HL-60/S4 treated with retinoic acid at 250 ng/mL for 4 days and 3 days (cell line): ENCODE results near the gene IQSEC1.

Source experiments
- in situ Hi-C: fragments of 300-500 bp; cut with MboI; formaldehyde crosslinking; loops from 2 replicates; pipeline ENCODE4 v1.7.0; 2022; ENCODE audit warnings: low sequenced_read_pairs

Gene IQSEC1

DNA sequence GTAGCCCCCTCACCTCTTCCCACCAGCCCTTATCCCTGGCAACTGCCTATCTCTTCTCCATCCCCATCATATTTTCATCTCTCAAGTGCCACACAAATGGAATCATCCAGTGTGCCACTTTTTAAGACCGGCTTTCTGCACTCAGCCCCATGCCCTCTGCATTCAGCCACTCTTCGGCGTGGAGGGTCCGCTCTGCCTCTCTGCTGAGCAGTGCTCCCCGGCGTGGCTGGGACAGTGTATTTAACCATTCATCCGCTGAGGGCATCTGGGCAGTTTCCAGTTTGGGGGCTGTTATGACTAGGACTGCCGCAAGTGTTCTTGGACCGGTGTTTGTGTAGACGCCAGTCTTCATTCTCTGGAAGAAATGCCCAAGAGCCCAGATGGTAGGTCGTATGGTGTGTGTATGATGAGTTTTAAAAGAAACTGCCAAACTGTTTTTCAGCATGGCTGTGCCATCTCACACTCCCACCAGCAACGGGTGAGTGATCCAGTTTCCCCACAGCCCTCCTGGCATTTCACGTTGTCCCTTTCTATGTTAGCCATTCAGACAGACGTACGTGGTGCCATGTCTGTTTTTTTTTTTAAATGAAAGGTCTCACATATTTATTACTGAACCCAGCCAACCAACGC is 20.9 kb downstream of the IQSEC1 start:
- in situ Hi-C loops = no loop called here

DNA sequence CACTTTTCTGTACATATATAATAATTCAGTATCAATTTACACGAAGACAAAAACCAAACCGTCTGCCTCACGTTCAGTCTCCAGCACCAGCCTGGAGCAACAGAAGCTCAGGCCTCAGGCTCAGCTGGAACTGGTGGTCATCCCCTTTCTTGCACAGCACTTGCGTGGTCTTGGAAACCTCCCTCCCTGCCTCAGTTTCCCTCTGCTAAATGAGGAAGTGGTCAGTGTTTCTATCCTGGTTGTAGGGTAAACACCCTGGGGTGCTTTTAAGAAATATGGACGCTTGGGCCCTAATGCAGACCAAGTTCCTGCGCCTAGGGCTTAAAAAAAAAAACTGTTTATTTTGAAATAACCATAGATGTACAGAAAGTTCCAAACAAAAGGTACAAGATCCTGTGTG is 21.6 kb downstream of the IQSEC1 start:
- in situ Hi-C loops = no loop called here

DNA sequence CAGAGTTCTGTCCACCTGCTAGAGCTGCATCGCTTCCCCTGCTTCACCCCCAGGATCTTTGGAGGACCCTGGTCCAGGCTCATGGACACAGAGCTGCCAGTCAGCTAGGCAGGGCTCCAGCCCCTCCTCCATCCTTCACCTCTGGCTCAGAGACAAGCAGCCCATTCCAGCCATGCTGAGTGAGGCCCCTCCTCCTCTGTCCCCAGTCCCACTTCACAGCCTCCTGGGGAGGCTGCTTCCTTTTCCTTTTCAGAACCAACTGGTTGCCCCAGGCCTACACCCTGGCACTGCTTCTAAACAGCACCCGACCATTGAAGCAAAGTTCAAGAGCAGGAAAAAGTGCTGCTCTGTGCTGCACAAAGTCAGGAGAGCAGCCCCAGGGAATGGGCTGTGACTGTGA is 22.2 kb downstream of the IQSEC1 start:
- in situ Hi-C loops = no loop called here

DNA sequence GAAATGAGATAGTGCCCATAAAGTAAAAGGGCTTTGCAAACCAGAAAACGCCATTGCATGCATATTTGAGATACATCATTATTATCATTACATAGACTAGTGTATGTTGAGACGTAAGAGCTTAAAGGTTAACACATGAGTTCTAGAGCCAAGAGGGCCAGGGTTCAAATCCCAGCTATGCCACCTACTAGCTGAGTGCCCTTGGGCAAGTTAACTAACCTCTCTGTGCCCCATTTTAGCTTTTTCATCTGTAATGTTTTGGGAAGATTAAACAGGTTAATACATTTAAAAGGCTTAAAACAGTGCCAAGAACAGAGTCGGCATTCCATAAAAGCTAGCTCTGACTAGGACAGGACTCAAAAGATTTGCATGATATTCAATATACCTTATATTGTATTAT is 22.8 kb downstream of the IQSEC1 start:
- in situ Hi-C loops = no loop called here

DNA sequence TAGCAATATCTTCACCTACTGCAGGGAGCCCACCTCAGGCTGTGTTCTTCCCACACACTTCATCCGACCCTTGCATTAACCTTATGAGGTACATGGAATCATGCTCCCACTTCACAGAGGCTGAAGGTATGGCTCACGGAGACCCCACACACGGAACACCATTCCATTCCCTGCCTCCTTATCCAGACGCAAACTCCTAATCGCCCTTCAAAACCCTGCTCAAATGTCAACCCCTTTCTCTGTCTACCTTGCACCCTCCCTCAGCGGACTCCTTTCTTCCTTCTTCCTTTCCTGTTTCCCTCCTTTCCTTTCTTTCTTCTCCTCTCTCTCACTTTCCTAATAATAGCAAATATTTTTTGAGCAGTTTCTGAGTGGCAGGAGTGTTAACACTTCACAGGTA is 23.8 kb downstream of the IQSEC1 start:
- in situ Hi-C loops = no loop called here

DNA sequence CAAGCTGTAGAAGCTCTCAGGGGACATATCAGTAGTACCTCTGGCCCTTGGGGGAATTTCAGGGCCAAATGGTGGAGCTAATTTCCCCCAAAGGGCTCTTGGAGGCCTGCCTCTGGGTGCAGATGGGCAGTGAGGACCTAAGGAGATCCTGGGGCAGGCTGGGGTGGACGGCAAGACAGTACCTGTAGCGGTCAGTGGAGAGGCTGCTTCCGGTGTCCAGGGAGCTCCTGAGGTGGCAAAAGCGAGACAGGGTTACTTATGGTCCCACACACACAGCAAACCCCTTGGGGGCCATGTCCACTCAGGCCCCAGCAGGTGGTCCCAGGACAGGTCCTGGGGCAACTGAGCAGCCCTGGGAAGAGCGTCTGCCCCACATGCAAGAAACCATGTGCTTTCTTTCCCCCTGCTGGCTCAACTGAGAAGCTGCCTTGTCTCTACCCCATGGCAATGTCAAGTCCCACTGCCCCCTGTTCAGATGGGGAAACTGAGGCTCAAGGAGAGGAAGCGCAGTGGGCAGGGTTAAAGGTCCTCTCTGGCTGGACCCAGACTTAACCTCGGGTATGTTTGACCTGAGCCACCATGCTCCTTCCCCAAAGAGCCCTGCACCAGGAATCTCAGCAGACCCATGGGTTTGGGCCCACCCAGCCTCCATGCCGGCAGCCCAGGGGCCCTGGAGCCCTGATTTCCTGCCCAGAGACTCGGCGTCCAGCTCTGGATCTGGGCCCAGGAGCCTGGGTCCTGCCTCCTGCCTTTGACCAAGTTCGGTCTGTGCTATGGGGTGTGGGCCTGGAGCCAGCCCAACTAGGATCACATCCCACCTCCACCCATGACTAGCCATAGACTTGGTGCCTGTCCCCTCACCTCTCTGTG is 25.7 kb downstream of the IQSEC1 start:
- in situ Hi-C loops = no loop called here

DNA sequence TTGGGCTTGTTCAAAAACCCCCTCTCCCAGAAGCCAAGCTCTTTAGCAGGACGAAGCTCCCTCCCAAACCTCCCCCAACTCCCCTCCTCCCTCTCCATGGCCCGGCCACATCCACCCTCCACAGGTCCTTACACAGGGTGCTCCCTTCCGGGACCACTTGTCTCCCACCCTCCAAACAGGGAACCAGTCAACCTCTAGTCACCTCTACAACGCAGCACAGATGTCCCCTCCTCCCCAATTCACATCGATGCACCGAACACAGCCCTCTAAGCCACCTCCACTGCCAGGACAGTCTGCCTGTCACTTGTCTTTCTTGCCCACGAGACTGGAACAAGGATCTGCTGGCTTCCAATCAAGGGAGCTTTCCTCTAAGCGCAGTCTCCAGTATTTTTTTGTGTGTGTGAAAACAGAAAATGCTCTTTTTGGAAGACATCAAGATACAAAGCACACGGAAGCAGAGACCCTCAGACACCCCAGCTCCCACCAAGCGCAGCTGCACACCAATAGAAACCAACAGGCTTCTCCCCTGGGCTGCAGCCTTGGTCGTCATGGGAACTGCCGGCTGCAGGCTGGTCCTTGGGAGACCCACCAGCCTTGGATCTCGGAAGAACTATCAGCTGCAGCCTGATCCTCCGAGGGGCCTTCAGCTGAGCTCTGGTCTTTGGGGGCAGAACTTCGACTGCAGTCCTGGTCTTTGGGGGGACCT is 26.5 kb downstream of the IQSEC1 start:
- in situ Hi-C loops = no loop called here

DNA sequence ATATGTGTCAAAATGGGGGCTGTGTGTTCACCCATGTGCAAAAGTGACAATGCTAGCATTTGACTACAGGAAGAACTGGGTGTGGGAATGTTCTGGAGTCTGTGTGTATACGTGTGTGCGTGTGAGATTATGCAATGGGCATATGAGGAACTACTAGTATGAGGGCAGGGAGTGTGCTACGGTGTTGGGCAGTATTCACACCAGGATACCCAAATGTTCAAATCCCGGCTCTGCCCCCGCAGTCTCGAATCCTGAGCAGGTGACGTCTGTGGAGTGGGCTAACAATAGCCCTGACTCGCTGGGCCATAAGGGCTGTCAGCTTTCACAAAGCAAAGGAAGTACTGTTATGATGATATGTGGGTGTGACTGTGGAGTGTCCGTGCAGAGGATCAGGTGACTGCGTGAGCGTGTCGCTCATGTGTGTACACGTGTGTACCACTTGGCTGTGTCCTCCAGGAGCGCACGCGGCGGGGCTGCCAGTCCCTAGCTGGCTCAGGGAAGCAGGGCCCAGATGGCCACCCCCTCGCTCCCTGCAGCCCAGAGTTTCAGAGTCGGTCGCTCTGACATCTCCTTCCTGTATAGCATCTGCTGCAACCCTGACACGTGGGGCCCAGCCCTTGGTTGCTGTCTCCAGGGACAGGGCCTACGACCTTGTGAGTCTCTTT is 27.2 kb downstream of the IQSEC1 start:
- in situ Hi-C loops = no loop called here

DNA sequence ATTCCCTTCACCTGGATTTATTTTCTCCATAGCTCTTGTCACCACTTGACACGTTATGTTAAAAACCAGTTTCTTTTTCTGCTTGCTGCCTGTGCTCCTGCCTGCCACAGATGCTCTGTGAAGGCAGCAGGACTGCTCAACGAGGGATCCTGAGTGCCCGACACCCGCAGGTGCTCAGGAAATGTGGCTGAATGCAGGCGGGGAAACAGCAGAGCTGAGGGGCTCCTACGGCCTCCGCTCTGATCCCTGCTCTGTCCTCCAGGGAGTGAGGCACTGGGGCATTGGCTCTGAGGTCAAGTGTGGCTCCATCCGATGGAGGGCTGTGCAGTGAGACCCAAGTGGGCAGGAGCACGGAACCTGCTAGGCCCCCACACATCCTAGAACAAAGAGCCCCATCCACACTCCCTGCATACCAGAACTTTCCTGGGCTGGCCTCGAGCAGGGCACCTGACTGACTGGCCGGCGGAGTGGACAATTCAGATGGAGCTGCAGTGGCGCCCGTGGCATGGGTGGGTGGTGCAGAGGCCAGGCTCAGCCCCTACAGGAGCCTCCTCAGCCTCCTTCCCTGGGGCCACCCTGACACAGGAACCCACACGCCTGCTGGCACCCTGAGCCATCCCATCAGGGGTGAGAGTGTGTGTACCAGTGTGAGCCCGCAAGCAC is 27.9 kb downstream of the IQSEC1 start:
- in situ Hi-C loops = no loop called here

DNA sequence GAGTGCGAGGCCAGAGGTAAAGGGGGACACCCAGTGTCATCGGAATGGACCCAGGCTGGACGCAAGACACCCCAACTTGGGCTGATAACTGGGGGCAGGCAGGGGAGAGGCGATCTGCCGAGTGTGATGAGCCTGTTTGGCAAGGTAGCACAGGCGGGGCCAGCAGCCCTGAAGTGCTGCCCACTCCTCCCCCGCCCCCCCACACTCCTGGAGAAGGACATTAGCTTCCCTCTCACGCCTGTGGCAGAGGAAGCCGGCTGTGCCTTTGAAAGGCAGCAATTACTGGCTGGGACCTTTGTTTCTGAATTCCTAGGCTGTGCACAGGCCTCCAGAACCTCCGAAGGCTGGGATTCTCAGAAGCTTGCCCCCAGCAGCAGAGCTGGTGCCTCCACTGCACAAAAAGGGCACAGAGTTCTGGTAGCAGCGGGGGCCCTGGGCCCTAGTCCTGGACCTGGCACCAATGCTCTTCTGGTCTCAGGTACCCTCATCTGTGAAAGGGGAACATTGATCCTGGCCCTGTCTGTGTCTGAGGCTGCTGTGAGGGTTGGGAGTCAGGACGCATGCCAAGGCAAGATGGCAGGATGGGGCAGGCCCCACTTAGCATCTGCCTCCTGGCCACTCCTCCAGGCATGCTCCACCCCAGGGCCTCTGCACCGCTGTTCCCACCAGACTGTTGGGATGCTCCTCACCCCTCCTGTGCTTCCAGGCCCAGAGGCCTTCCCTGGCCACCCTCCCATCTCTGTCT is 28.6 kb downstream of the IQSEC1 start:
- in situ Hi-C loops = no loop called here

DNA sequence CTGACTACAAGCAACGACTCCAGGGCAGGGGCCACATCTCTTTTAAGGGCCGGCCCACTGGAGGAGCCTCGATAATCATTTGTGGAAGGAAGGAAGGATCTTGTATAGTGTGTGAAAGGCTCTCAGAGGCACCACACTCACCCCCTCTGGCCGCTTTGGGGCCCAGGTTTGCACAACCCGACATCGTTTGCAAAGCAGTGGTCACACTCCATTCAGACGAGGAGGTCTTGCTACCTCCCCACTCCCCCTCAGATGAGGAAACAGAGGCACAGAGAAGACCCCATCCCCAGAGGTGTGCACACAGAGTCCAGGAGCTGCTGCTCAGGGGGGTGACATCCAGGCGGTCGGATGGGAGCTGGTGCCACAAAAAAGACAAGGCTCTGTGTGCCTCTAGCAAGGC is 29.6 kb downstream of the IQSEC1 start:
- in situ Hi-C loops = no loop called here

DNA sequence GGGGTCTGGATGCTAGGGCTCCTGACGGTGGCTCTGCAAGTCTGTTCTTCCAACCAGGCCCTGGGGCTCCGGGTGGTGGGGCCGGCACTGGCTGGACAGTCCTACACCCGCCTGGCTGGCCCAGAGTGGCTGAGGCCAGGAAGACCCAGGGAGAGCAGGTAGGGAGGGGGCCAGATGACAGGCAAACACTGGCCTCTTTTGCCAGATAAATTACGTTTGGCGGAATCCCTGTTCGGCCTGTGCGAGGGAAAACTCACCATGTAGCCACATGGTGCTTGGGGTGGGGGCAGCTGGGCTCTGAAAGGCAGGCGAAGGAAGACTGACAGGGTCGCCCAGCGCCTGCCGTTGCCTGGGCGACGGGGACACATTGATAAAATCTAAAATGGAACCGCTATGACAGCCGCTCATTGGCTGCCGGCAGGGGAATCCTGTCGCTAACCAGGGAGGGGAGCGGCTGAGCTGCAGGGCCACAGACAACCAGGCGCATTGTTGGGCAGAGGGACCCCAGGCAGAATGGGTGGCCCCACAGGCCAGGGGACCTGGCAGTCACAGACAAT is 30.4 kb downstream of the IQSEC1 start:
- in situ Hi-C loops = no loop called here

DNA sequence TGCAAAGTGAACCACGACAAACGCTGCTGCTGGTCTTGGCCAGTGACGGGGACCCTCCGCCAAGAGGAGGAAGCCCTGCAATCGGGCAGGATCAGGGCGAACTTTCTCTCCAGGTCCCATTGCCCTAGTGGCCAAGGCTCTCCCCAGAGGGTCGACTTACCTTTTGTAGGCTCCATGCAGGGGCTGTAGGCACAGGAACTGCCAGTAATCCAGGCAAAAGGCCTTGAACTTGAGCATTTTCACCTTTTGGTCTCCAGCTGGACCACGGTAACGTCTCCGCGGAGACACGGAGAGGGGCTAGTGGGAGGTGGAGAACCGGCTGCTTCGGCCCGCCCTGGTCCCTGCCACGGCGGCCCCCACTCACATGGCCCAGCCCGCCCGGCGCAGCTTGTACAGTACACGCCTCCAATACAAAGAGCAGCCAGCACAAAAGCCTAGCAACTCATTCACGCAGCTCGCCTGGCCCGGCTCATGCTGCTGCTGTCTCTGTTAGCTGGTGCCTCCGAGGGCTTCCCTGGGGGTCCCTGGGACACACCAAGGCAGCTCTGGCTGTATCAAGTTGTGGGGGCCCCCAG is 31.0 kb downstream of the IQSEC1 start:
- in situ Hi-C loops = no loop called here

DNA sequence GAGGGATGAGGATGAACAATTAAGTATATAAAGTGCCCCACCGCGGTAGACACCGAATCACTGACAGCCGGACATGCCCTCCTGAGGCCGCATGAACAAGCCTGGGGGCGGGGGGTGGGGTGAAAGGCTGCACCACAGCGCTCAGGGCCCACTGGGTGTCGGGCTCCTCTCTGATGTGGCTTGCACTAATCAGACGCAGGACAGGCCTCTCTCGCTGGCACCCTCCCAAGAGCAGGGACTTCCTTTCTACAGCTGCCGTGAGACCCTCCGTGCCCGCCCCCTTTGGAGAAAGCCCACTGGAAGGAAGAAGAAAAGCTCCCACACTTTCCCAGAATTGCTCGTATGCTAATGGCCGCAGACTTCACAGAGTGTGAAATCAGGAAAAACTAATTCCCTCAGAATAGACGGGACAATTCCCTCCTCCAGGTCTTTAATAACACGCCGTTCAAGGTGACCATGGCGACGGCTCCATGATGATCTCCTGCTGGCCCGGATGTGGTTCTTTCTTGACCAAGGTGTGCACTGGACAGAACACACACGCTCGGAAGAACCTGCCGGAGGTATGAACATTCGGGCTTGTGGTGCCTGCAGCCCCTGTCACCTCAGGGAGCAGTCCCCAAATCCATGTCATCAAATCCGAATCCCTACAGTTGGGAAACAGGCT is 32.0 kb downstream of the IQSEC1 start:
- in situ Hi-C loops = no loop called here

DNA sequence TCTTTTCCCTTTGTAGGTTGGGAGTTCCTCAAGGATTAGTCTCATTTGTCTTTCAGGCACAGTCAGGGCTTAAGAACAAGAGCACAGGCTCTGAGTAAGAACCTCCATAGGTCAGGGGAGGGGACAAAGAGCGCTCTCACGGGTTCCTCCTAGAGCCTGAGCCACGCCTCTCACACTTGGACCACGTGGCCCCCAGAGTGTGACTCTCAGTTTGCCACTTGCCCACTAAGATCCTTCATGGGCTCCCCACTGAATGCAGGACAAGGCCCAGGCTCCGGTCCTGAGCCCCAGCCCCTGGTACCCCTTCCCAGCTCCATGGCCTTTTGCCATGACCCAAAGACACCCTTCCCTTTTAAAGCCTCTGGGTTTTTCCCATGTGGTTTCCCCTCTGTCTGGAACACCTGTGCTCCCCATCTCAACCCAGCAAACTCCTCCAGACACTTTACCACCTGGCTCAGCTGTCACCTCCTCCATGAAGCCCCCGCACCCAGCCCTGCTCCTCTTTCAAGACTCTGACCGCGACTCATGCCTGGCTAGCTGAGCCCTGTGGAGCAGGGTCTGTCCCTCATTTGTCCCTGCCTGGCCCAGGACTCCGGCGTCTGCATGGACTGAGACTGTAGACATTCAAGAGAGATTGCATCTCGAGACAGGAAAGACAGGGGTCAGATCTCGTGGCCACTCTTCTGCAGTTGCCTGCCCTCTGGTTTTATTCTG is 32.7 kb downstream of the IQSEC1 start:
- in situ Hi-C loops = no loop called here

DNA sequence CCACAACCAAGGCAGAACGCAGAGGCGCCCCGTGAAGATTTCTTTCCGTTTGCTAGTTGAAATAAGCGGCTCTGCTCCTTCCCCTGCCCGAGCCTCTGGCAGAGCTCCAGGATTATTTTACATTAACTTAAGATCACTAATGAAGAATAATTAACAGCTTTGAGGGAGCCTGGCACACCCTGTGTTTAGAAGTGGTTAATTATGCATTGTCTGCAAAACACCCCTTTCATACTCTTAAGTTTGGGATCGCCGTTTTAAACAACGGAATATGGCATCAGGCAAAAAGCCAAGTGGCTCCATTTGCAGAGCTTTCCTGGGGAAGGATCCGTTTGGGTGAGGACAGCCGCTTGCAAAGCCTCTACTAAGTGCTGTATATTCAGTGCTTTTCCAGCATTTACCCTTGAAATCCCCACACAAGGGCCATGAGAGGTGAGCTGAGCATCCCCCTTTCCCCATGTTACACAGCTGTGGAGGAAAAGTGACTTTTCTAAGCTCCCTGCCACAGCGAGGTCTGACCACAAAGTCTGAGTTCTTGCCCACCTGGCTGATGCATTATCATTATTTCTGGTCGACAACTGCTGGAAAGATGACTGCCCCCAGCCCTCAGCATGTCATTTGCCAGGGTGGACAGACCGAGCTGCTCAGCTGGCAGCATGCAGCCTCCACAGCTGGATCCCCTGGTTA is 33.9 kb downstream of the IQSEC1 start:
- in situ Hi-C loops = no loop called here

DNA sequence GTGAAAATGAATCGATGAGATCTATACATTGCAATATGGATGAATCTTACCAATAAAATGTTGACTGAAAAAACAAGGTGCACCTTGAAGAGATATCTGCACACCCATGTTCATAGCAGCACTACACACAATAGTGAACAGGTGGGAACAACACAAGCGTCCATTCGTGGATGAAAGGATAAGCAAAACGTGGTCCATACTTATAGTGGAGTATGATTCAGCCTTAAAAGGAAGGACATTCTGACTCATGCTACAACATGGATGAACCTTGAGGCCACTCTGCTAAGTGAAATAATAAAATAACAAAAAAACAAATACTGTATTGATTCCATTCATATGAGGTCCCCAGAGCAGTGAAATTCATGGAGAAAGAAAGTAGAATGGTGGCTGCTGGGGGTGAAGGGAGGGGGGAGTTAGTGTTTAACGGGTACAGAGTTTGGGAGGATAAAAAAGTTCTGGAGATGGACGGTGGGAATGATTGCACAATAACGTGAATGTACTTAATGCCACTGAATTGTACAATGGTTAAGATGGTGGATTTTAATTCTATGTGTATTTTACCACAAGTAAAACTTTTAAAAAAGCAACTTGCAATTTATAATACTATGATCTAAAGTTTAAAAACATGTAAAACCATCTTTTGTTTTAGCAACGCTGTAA is 35.6 kb downstream of the IQSEC1 start:
- in situ Hi-C loops = no loop called here
